Smooth muscle cell of the pulmonary artery (primary cell): Measurements from ENCODE around the gene LALBA. TPM values are rescaled to one million over a fixed set of nuclear protein-coding genes. Genes with fewer than 3 reads are reported as not detected.

ENCODE experiments used
- total RNA-seq: library from RNA; depleted of rRNA; stranded (reverse); fragments of >200 nt; gene quantifications from 2 replicates; pipeline ENCODE4 v1.2.3, GENCODE V29; 2014

The LALBA gene
- total RNA-seq = not detected in 2 replicates

GRCh38 chr12:48569946-48570345, at the start of gene LALBA:
Gene LALBA (minus strand): TSS chr12:48570046. CDS start chr12:48570020, 26 bp downstream.

GRCh38 chr12:48525332-48525731, 44.5 kb downstream of the LALBA start, which contains the start of gene OR8S1:
Gene OR8S1 (plus strand): TSS chr12:48525632. CDS start chr12:48525632, 0 bp downstream.

Other genes starting within 250 kb of the LALBA start
- gene ZNF641, start 219.1 kb downstream of the LALBA start, total RNA-seq = 11.8 and 12.2 TPM in 2 replicates
- gene ANP32D, start 97.5 kb downstream of the LALBA start, total RNA-seq = not detected in 2 replicates
- not detected in 2 replicates for gene C12orf54, start 87.5 kb downstream of the LALBA start, total RNA-seq
- gene OR8S1, start 44.4 kb downstream of the LALBA start, total RNA-seq = not detected in 2 replicates
- gene KANSL2, start 112.2 kb upstream of the LALBA start, total RNA-seq = 28.3 and 33.4 TPM in 2 replicates
- gene CCNT1, start 146.7 kb upstream of the LALBA start, total RNA-seq = 25.7 and 27.6 TPM in 2 replicates
- gene ADCY6, start 219.0 kb upstream of the LALBA start, total RNA-seq = 107 and 144 TPM in 2 replicates
- 19.5 and 25.0 TPM in 2 replicates for gene CACNB3, start 248.4 kb upstream of the LALBA start, total RNA-seq